GM10266 (cell line): Measurements from ENCODE around the gene DDAH1.

Source experiments
- DNase-seq: peaks from one replicate; pipeline ENCODE4 v3.0.0; 2012; ENCODE audit errors: extremely low spot score
- CTCF ChIP-seq: IDR thresholded peaks from 2 replicates; pipeline ENCODE4 v1.5.1; 2012; ENCODE audit warnings: mild to moderate bottlenecking, low read depth; ENCODE audit not compliant: control insufficient read depth, insufficient read depth; ENCODE audit errors: missing control alignments

DDAH1 gene

DNA sequence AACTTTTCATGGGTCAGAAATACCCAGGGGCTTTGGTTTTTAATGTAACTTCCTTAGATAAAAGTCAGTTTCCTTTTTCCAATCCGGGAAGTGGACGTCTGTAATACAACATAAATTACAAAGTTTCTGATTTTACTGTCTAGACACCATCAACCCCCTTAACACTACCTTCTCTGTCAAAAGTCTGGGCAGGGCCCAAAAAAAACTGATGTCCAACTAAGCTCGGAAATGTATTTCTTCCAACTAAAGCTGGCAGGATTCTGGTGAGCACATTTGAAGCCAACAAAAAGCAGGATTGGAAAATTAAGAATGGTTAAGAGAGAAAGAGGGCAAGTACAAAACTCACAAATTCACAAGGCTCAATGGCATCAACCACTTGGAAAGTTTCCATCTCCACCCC lies 24.3 kb downstream of the DDAH1 start:
- no peak for DNase-seq
- TF ChIP-seq CTCF: no peak

- DNase-seq: no peak
- TF ChIP-seq CTCF: no peak
These were observed 26.6 kb downstream of the DDAH1 start for GRCh38 chr1:85438353-85438752.

DNA sequence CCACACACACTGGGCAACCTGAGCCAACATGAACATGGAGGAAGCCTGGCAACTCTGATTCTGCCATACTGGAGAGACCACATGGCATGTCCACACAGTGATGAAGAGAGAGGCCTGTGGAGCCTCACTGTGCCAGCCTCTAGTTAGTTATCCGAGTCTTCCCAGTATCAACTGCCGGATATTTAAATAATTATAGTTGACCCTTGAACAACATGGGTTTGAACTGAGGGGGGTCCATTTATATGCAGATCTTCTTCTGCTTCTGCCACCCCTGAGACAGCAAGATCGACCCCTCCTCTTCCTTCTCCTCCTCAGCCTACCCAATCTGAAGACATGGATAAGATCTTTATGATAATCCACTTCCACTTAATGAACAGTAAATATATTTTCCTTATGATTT lies 27.8 kb downstream of the DDAH1 start:
- no peak for DNase-seq
- TF ChIP-seq CTCF: no peak

GRCh38 chr1:85433096-85433495 lies 31.9 kb downstream of the DDAH1 start:
- TF ChIP-seq CTCF: no peak
- no peak for DNase-seq

GRCh38 chr1:85428471-85429089 lies 36.4 kb downstream of the DDAH1 start:
- no peak for TF ChIP-seq CTCF
- DNase-seq: no peak

- TF ChIP-seq CTCF: no peak
- no peak for DNase-seq
These were observed 37.1 kb downstream of the DDAH1 start for GRCh38 chr1:85427849-85428248.

GRCh38 chr1:85427331-85427730 lies 37.6 kb downstream of the DDAH1 start:
- no peak for DNase-seq
- TF ChIP-seq CTCF: no peak
